ENCODE measurements around the gene DIP2C.
"Not testable (repeated sequence)": the region's sequence is repeated elsewhere in the genome, so short reads cannot be mapped to it uniquely, and the experiment has no call there.

The DIP2C gene

GRCh38 chr10:692682-693351 is 3.3 kb upstream of the DIP2C start:
- no peak for DNase-seq

GRCh38 chr10:691216-691615 is 1.7 kb upstream of the DIP2C start:
- no peak for DNase-seq

GRCh38 chr10:690372-691161 is 1.1 kb upstream of the DIP2C start:
- DNase-seq, result no peak

- no peak for DNase-seq
Measured at GRCh38 chr10:689121-689451, 382 bp downstream of the DIP2C start.

GRCh38 chr10:688312-689120 is 952 bp downstream of the DIP2C start:
- no peak for DNase-seq

GRCh38 chr10:687583-688311 is 1.7 kb downstream of the DIP2C start:
- DNase-seq, result no peak

GRCh38 chr10:686155-686931 is 3.1 kb downstream of the DIP2C start:
- DNase-seq, result no peak

GRCh38 chr10:685613-686012 is 3.9 kb downstream of the DIP2C start:
- DNase-seq, result no peak

GRCh38 chr10:683448-684071 is 5.9 kb downstream of the DIP2C start:
- no peak for DNase-seq

GRCh38 chr10:682931-683447 is 6.5 kb downstream of the DIP2C start:
- DNase-seq, result no peak

- DNase-seq, result no peak
Measured at GRCh38 chr10:681670-682318, 7.7 kb downstream of the DIP2C start.

GRCh38 chr10:680745-681144 is 8.7 kb downstream of the DIP2C start:
- DNase-seq, result no peak

- no peak for DNase-seq
Measured at GRCh38 chr10:680146-680545, 9.3 kb downstream of the DIP2C start.

GRCh38 chr10:679556-679955 is 9.9 kb downstream of the DIP2C start:
- no peak for DNase-seq

GRCh38 chr10:678662-679005 is 10.8 kb downstream of the DIP2C start:
- DNase-seq, result not testable (repeated sequence)

- no peak for DNase-seq
Measured at GRCh38 chr10:677750-678661, 11.5 kb downstream of the DIP2C start.

- no peak for DNase-seq
Measured at GRCh38 chr10:677038-677437, 12.4 kb downstream of the DIP2C start.

GRCh38 chr10:676178-676577 is 13.3 kb downstream of the DIP2C start:
- no peak for DNase-seq

- DNase-seq, result no peak
Measured at GRCh38 chr10:675532-675931, 13.9 kb downstream of the DIP2C start.

- no peak for DNase-seq
Measured at GRCh38 chr10:673492-673891, 16.0 kb downstream of the DIP2C start.
